A549 (cell line): ENCODE results near the gene MLKL. TPM values are rescaled to one million over a fixed set of nuclear protein-coding genes. Genes with fewer than 3 reads are reported as not detected.

Source experiments
- ATAC-seq, 2 experiments: fragments of 200-7000 bp in 1 of 2; fragments of >200 bp in 1 of 2; cut with Nextera tagmentation in 1 of 2; cut with Tn5 transposase in 1 of 2; 3 replicates each; pipeline versions ENCODE4 v1.8.0 to v1.9.1; 2018 to 2020; ENCODE audit warnings: mild to moderate bottlenecking in 1 of 2, moderate library complexity in 1 of 2
- CTCF ChIA-PET: fragments of 300-600 bp; sonication (Branson Sonifier 250); formaldehyde crosslinking; extraction: SDS; loops from one replicate; lab custom pipeline; 2021; ENCODE audit warnings: antibody characterized with exemption, inconsistent platforms; lab: Yijun Ruan, JAX
- POLR2A ChIA-PET: fragments of 350-600 bp; formaldehyde crosslinking; extraction: SDS; loops from one replicate; lab custom pipeline; 2021; ENCODE audit warnings: antibody characterized with exemption, inconsistent platforms; lab: Yijun Ruan, JAX
- DNase-seq, 2 experiments: peaks; one replicate each; pipeline versions ENCODE4 v3.0.0 to v3.0.0-alpha.2; 2011 to 2016; ENCODE audit warnings: low read depth in 1 of 2, low spot score in 1 of 2
- FAIRE-seq: peaks from 2 replicates; lab custom pipeline; 2011; peaks lifted over from hg19 to GRCh38; lab: Jason Lieb, UNC
- H3K27ac ChIP-seq, 2 experiments: fragments of >200 bp; sonication (Bioruptor Twin); formaldehyde crosslinking; 3 replicates each; pipeline ENCODE4 v1.5.1; 2016 to 2017
- H3K4me1 ChIP-seq: fragments of >200 bp; sonication (Bioruptor Twin); formaldehyde crosslinking; 3 replicates; pipeline ENCODE4 v1.6.1; 2016
- H3K4me2 ChIP-seq: fragments of >200 bp; sonication (Bioruptor Twin); formaldehyde crosslinking; 3 replicates; pipeline ENCODE4 v1.6.1; 2016
- H3K4me3 ChIP-seq: fragments of >200 bp; sonication (Bioruptor Twin); formaldehyde crosslinking; 3 replicates; pipeline ENCODE4 v1.5.1; 2016
- H3K9me3 ChIP-seq: fragments of >200 bp; sonication (Bioruptor Twin); formaldehyde crosslinking; 3 replicates; pipeline ENCODE4 v1.6.1; 2016
- BCL3 ChIP-seq: fragments of >200 bp; sonication (Bioruptor Twin); formaldehyde crosslinking; IDR thresholded peaks from 3 replicates; pipeline ENCODE4 v1.6.1; 2016
- BHLHE40 ChIP-seq: IDR thresholded peaks from 2 replicates; pipeline ENCODE4 v1.6.1; 2012; ENCODE audit warnings: low read depth, low read length, inconsistent platforms
- CEBPB ChIP-seq, 2 experiments: fragments of >200 bp in 1 of 2; sonication (Bioruptor Twin) in 1 of 2; formaldehyde crosslinking in 1 of 2; IDR thresholded peaks; 2 replicates each; pipeline ENCODE4 v1.6.1; 2012 to 2016
- E2F6 ChIP-seq: IDR thresholded peaks from 2 replicates; pipeline ENCODE4 v1.6.1; 2012; ENCODE audit warnings: low read depth, borderline replicate concordance
- EHF ChIP-seq: fragments of 250-450 bp; sonication (Bioruptor Pico); IDR thresholded peaks from 2 replicates; pipeline ENCODE4 v1.5.0; 2020; ENCODE audit warnings: mild to moderate bottlenecking
- GATA3 ChIP-seq: IDR thresholded peaks from 2 replicates; pipeline ENCODE4 v1.6.1; 2012; ENCODE audit warnings: borderline replicate concordance
- HOXB5 ChIP-seq: fragments of 250-450 bp; sonication (Bioruptor Pico); IDR thresholded peaks from 2 replicates; pipeline ENCODE4 v1.5.0; 2020; ENCODE audit warnings: mild to moderate bottlenecking, moderate library complexity
- JUN ChIP-seq, 2 experiments: fragments of >200 bp; sonication (Bioruptor Twin); formaldehyde crosslinking; IDR thresholded peaks; 2 replicates in 1 of 2; 3 replicates in 1 of 2; pipeline ENCODE4 v1.6.1; 2016 to 2017
- JUNB ChIP-seq: fragments of >200 bp; sonication (Bioruptor Twin); formaldehyde crosslinking; IDR thresholded peaks from 2 replicates; pipeline ENCODE4 v1.6.1; 2016
- MAX ChIP-seq: IDR thresholded peaks from 2 replicates; pipeline ENCODE4 v1.6.1; 2012
- MAZ ChIP-seq: fragments of 150-350 bp; IDR thresholded peaks from 2 replicates; pipeline ENCODE4 v1.6.1; 2014; ENCODE audit warnings: antibody characterized with exemption, low read depth, low read length, borderline replicate concordance
- MYC ChIP-seq: IDR thresholded peaks from 2 replicates; pipeline ENCODE4 v1.6.1; 2012; ENCODE audit warnings: mild to moderate bottlenecking, inconsistent platforms, low read length, improper control_type of control experiment, borderline replicate concordance
- NR3C1 ChIP-seq: fragments of >200 bp; sonication (Bioruptor Twin); formaldehyde crosslinking; IDR thresholded peaks from 3 replicates; pipeline ENCODE4 v1.6.1; 2017
- RNF2 ChIP-seq: fragments of 200-600 bp; sonication (generic); IDR thresholded peaks from 2 replicates; pipeline ENCODE4 v1.6.1; 2016; ENCODE audit warnings: low read depth, mild to moderate bottlenecking, antibody characterized with exemption, moderate library complexity, borderline replicate concordance
- WGBS: methylation state at CpG from one replicate; pipeline ENCODE4 v1.1.6; 2017; ENCODE audit errors: missing lambda C conversion rate; 5-methylcytosine and 5-hydroxymethylcytosine counted together
- polyA plus RNA-seq, 4 experiments: library from polyadenylated mRNA; depleted of rRNA in 3 of 4; stranded (reverse); fragments of >200 nt; fragmentation: RNase III in 1 of 4; extraction: RNeasy Plus Mini Kit Qiagen cat#74134 plus additional on column Dnase treatment in 1 of 4; gene quantifications; 2 replicates in 3 of 4; 3 replicates in 1 of 4; pipeline ENCODE4 v1.2.3, GENCODE V29; 2011 to 2017
- TF ChIP-seq, protein P1 (sequence below): IDR thresholded peaks from 2 replicates; pipeline ENCODE4 v1.6.1; 2012
- TF ChIP-seq, protein P2 (sequence below): fragments of 250-450 bp; sonication (Bioruptor Pico); IDR thresholded peaks from 2 replicates; pipeline ENCODE4 v1.5.0; 2021; ENCODE audit warnings: mild to moderate bottlenecking, moderate library complexity, borderline replicate concordance

MLKL gene
- polyA plus RNA-seq, 2 of the 4 experiments (the other 2 are of a cell fraction) = 12.6 to 17.9 TPM

- TF ChIP-seq, protein P1, sequence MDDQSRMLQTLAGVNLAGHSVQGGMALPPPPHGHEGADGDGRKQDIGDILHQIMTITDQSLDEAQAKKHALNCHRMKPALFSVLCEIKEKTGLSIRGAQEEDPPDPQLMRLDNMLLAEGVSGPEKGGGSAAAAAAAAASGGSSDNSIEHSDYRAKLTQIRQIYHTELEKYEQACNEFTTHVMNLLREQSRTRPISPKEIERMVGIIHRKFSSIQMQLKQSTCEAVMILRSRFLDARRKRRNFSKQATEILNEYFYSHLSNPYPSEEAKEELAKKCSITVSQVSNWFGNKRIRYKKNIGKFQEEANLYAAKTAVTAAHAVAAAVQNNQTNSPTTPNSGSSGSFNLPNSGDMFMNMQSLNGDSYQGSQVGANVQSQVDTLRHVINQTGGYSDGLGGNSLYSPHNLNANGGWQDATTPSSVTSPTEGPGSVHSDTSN = peak; percentile 91
- no peak for TF ChIP-seq NR3C1
- no peak for TF ChIP-seq MAZ
- TF ChIP-seq, protein P2, sequence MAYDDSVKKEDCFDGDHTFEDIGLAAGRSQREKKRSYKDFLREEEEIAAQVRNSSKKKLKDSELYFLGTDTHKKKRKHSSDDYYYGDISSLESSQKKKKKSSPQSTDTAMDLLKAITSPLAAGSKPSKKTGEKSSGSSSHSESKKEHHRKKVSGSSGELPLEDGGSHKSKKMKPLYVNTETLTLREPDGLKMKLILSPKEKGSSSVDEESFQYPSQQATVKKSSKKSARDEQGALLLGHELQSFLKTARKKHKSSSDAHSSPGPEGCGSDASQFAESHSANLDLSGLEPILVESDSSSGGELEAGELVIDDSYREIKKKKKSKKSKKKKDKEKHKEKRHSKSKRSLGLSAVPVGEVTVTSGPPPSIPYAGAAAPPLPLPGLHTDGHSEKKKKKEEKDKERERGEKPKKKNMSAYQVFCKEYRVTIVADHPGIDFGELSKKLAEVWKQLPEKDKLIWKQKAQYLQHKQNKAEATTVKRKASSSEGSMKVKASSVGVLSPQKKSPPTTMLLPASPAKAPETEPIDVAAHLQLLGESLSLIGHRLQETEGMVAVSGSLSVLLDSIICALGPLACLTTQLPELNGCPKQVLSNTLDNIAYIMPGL = peak; percentile 70; the same call in 1 of the 2 replicates
- peak; percentile 69 to 71; a peak in 4 of 5 replicates for TF ChIP-seq JUN (IDR thresholded peaks at IDR 0.05)
- TF ChIP-seq EHF (CRISPR knock-in tag) = no peak
- TF ChIP-seq JUNB = no peak
- TF ChIP-seq E2F6 = peak; percentile 92
- TF ChIP-seq RNF2 = no peak
- TF ChIP-seq MYC = peak; percentile 28; the same call in 1 of the 2 replicates
- TF ChIP-seq BCL3 = peak; percentile 74; the same call in 2 of the 3 replicates
- no peak for TF ChIP-seq BHLHE40
- TF ChIP-seq HOXB5 (CRISPR knock-in tag) = no peak
- no peak for TF ChIP-seq CEBPB (IDR thresholded peaks at IDR 0.05)
- peak; percentile 93 for TF ChIP-seq MAX
- TF ChIP-seq GATA3 = peak; percentile 46
Measured at GRCh38 chr16:74666425-74667254, 34.0 kb downstream of the MLKL start, which contains the start of gene RFWD3 (continued).

- H3K27ac ChIP-seq = peak overlapping the region; percentile 88 to 93
- DNase-seq = no peak
- ChIA-PET CTCF (interaction anchor here (1.7 to 1.9 kb wide), 2 partner anchors 14 to 197 kb away, joined by 5 to 8 read pairs; no protein-coding TSS in a partner anchor), POLR2A (interaction anchor here (0.6 to 1.6 kb wide), 5 partner anchors 9 to 319 kb away, joined by 3 to 18 read pairs (median 7); partner anchors contain the start of genes GLG1 and WDR59)
- no peak for ATAC-seq
- H3K4me1 ChIP-seq = peaks cover 12% of the 10 kb centered on the region; the same call in 1 of the 3 replicates
- WGBS = 3% methylated on average over 8 of the region's 8 CpGs
- no peak for FAIRE-seq
- TF ChIP-seq E2F6 = no peak
- TF ChIP-seq, protein P1 = no peak
- H3K9me3 ChIP-seq = no peaks in the 10 kb centered on the region
- peak overlapping the region; percentile 91 for H3K4me3 ChIP-seq
- peak overlapping the region; percentile 85 for H3K4me2 ChIP-seq
Measured at GRCh38 chr16:74666010-74666421, 34.6 kb downstream of the MLKL start.
